Measurements from ENCODE around the gene DHRS13.
A peak's percentile ranks its signal among the peaks of the same experiment; 100 is the strongest.
"Not testable (repeated sequence)": the region's sequence is repeated elsewhere in the genome, so short reads cannot be mapped to it uniquely, and the experiment has no call there.

DNA sequence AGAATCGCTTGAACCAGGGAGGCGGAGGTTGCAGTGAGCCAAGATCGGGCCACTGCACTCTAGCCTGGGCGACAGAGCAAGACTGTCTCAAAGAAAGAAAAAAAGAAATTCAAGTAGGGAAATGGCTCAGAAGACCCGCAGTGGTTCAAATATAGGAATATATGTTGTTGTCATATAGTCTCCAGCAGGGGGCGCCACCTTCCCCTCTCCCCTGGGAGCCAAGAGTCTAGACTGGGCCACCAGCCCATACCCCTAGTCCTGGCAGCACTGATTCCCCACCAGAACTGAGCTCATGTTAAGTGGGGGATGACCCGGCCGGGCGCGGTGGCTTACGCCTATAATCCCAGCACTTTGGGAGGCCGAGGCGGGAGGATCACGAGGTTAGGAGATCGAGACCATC lies 54.2 kb downstream of the DHRS13 start:
- peak in 1 of 4 experiments; percentile 9 for TF ChIP-seq CTCF (IDR thresholded peaks at IDR 0.05)
- TF ChIP-seq POLR2A, EP300 (IDR thresholded peaks at IDR 0.05): not testable (repeated sequence)

All from sigmoid colon (tissue), 4 donors.